ENCODE results near the gene LMAN2. TPM values are rescaled to one million over a fixed set of nuclear protein-coding genes. Genes with fewer than 3 reads are reported as not detected.
"Not testable (repeated sequence)": the region's sequence is repeated elsewhere in the genome, so short reads cannot be mapped to it uniquely, and the experiment has no call there.

LMAN2 gene
- total RNA-seq, 6 donors from 2014 or later = 134 to 263 (median 177) TPM

DNA sequence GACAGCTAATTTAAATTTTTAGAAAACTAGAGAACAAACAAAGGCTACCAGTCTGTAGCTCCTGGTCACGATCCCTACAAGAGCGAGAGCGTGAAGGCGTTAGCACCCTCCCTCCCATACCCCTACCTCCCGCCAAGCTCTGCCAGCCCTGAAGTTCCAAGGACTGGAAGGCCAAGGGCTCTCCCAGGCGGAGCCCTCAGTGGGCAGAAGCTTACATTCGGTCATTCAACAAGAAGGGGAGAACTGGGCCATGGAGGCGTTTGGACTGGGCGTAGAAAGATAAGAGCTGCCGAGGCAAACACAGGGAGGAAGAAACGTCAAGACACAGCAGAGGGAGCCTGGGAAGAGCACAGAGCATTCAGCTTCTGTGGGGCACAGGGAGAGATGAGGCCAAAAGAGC lies 42.7 kb downstream of the LMAN2 start:
- Histone ChIP-seq H3K4me1 (peaks cover 45 to 77% (median 59%) of the 10 kb centered on the region in 4 donors), H3K4me3 (no peak overlapping the region), H3K36me3 (peaks cover 0 to 37% (median 19%) of the 10 kb centered on the region in 4 donors), H3K9me3 (no peaks in the 10 kb centered on the region), H3K27me3 (no peaks in the 10 kb centered on the region), H3K27ac (peak overlapping the region; percentile 4 to 92 (median 10))
- DNase-seq (no peak), ATAC-seq (ENCODE audit: low FRiP score in 2 of 2) (no peak)
- TF ChIP-seq, protein P1, sequence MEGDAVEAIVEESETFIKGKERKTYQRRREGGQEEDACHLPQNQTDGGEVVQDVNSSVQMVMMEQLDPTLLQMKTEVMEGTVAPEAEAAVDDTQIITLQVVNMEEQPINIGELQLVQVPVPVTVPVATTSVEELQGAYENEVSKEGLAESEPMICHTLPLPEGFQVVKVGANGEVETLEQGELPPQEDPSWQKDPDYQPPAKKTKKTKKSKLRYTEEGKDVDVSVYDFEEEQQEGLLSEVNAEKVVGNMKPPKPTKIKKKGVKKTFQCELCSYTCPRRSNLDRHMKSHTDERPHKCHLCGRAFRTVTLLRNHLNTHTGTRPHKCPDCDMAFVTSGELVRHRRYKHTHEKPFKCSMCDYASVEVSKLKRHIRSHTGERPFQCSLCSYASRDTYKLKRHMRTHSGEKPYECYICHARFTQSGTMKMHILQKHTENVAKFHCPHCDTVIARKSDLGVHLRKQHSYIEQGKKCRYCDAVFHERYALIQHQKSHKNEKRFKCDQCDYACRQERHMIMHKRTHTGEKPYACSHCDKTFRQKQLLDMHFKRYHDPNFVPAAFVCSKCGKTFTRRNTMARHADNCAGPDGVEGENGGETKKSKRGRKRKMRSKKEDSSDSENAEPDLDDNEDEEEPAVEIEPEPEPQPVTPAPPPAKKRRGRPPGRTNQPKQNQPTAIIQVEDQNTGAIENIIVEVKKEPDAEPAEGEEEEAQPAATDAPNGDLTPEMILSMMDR (IDR thresholded peaks at IDR 0.05) = no peak
- TF ChIP-seq POLR2AphosphoS5 (IDR thresholded peaks at IDR 0.05) (no peak), POLR2A (IDR thresholded peaks at IDR 0.05) (no peak), EP300 (IDR thresholded peaks at IDR 0.05) (no peak)
- WGBS, 2 donors = 92% methylated on average over 11 of the region's 11 CpGs

DNA sequence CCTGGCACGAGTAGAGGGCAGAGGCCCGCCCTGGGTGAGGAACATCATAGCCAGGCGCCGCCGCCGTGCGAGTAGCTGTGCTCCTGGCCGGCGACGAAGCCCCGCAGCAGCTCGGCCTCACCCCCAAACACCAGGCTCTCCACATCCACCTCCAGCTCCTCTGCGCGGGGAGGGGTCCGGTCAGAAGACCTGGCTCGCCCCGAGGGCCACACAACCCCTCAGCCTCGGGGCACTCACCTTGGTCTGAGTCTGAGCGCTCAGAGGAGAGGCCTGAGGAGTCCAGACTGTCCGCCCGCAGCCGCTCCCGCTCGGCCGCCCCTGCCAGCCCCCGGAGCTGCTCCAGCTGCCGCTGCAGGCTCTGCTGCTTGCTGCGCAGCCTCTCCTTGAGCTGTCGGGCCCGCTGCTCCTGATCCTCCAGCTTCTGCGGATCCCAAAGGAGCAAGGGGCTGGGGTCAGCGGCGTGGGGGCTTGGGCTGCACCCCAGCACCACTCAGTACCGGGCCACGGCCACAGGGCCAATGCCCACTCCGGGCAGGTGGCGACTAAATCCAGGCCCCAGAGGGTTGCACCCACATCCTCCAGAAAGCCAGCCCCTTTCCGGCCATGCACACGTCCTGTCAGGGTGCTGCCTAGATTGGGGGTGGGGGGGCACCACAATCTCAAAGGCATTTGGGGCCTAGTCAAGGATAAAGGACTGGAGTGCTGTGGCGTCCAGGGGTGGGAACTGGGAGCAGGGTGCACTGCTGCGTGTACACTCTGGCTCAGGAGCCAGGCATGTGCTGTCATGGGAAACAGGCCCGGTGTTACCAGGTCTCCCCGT lies 43.7 kb downstream of the LMAN2 start:
- no peaks in the 10 kb centered on the region for H3K9me3 ChIP-seq
- peaks cover 0 to 37% (median 19%) of the 10 kb centered on the region in 4 donors for H3K36me3 ChIP-seq
- no peaks in the 10 kb centered on the region for H3K27me3 ChIP-seq
- 73% methylated on average over 23 to 40 of the region's 43 CpGs for WGBS, 2 donors
- DNase-seq (peak in 1 of 2 donors; percentile 86), ATAC-seq (ENCODE audit: low FRiP score in 2 of 2) (no peak)
- TF ChIP-seq, protein P1 (IDR thresholded peaks at IDR 0.05) = no peak
- TF ChIP-seq POLR2A (IDR thresholded peaks at IDR 0.05) (no peak), EP300 (IDR thresholded peaks at IDR 0.05) (no peak)
- H3K27ac ChIP-seq = peak overlapping the region; percentile 77 to 92 (median 85)
- H3K4me3 ChIP-seq = peak overlapping the region in 2 of 4 donors; percentile 5 to 30
- peaks cover 44 to 79% (median 59%) of the 10 kb centered on the region in 4 donors for H3K4me1 ChIP-seq

DNA sequence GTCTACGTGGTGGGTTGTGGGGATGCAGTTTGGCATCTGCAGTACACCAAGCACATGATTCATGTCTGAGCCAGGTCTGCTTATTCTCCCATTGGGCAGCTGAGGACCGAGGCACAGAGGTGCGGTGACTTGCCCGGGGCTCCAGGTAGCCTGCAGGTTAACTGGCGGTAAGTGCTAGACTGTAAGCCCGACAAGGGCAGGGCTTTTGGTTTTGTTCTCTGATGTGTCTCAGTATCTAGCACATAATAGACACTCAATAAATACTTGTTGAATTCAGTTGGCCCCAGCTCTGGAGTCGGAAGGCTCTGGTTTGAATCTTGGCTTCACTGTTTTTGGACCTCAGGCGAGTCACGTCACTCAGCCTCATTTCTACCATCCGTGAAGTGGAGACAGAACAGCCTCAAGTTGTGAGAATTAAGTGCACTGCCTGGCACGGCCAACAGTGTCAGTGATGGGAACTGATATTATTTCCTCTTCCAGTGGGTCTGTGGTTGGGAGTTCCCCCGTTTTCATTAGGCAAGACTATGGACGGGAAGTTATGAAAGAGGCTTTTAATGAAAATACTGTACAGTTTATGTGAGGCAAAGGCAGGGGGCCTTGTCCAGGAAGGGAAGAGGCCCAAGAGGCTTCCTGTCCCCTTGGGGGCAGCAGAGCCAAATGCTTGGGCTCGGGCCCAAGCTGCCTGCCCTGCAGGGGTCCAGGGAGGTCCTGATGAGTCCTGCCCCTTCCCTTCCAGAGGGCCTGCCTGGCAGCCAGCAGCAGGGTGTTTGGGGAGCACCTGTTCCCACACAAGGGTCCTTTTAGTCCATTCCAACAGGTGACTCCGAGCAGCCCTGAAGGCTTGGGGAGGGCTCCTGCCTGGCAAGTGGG lies 44.6 kb downstream of the LMAN2 start:
- DNase-seq (peak in 1 of 2 donors; percentile 61), ATAC-seq (ENCODE audit: low FRiP score in 2 of 2) (peak; percentile 15 to 31)
- peaks cover 0 to 38% (median 19%) of the 10 kb centered on the region in 4 donors for H3K36me3 ChIP-seq
- H3K4me3 ChIP-seq = peak overlapping the region in 1 of 4 donors; percentile 30
- H3K4me1 ChIP-seq = peaks cover 44 to 79% (median 59%) of the 10 kb centered on the region in 4 donors
- 62 to 71% methylated on average over 13 to 15 of the region's 15 CpGs for whole genome bisulfite sequencing, 2 donors
- TF ChIP-seq POLR2AphosphoS5 (IDR thresholded peaks at IDR 0.05) (peak; percentile 57 to 76), EP300 (IDR thresholded peaks at IDR 0.05) (peak in 2 of 4 donors; percentile 24 to 84), POLR2A (IDR thresholded peaks at IDR 0.05) (peak in 1 of 4 donors; percentile 3)
- TF ChIP-seq, protein P1 (IDR thresholded peaks at IDR 0.05) = peak in 2 of 6 experiments; percentile 4 to 30
- peak overlapping the region; percentile 77 to 92 (median 85) for H3K27ac ChIP-seq
- H3K27me3 ChIP-seq = no peaks in the 10 kb centered on the region
- no peaks in the 10 kb centered on the region for H3K9me3 ChIP-seq

DNA sequence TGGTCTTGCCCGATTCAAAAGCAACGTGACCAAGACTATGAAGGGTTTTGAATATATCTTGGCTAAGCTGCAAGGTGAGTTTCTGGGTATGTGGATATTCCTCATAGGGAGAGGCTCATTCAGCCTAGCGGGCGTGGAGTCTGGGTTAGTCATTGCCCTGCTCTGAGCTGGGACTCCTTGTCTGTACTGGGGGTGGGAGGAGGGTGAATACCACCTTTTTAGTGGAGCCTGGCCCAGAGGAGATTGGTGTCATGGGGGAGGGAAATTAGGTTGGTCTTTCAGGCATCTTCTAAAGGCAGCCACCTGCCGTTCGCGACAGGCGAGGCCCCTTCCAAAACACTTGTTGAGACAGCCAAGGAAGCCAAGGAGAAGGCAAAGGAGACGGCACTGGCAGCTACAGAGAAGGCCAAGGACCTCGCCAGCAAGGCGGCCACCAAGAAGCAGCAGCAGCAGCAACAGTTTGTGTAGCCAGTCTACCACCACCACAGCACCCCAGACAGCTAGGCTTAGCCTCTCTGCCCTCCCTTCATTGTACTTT lies 45.3 kb downstream of the LMAN2 start:
- H3K4me1 ChIP-seq = peaks cover 44 to 79% (median 59%) of the 10 kb centered on the region in 4 donors
- H3K4me3 ChIP-seq = peak overlapping the region in 1 of 4 donors; percentile 9
- H3K9me3 ChIP-seq; DNase-seq; H3K27me3 ChIP-seq; ATAC-seq (ENCODE audit: low FRiP score in 2 of 2): not testable (repeated sequence)
- H3K27ac ChIP-seq = peak overlapping the region; percentile 57 to 92 (median 74)
- WGBS, 2 donors = 85 to 93% methylated on average over 9 to 11 of the region's 11 CpGs
- peaks cover 0 to 46% (median 19%) of the 10 kb centered on the region in 4 donors for H3K36me3 ChIP-seq
